Calu3 (cell line): ENCODE measurements around the gene CNTNAP2. TPM values are rescaled to one million over a fixed set of nuclear protein-coding genes. Genes with fewer than 3 reads are reported as not detected.

Experiments
- BruUV-seq: library from RNA; stranded (reverse); fragments of 400-500 nt; replicated peaks from 2 replicates; lab custom pipeline; 2021; lab: Mats Ljungman, UMichigan
- CTCF ChIA-PET: fragments of 300-600 bp; sonication (Branson Sonifier 250); formaldehyde crosslinking; loops from one replicate; lab custom pipeline; 2022; ENCODE audit warnings: antibody characterized with exemption; lab: Charles Lee
- DNase-seq: peaks from one replicate; pipeline ENCODE4 v3.0.0; 2022
- H3K27ac Mint-ChIP-seq: one replicate; pipeline ENCODE4 v1.8.0; 2022; ENCODE audit warnings: mixed read lengths; ENCODE audit not compliant: unreplicated experiment
- H3K27me3 Mint-ChIP-seq: one replicate; pipeline ENCODE4 v1.8.0; 2022; ENCODE audit warnings: mixed read lengths; ENCODE audit not compliant: unreplicated experiment
- H3K36me3 Mint-ChIP-seq: one replicate; pipeline ENCODE4 v1.8.0; 2022; ENCODE audit warnings: mild to moderate bottlenecking, moderate library complexity, mixed read lengths; ENCODE audit not compliant: insufficient read depth, unreplicated experiment
- H3K4me1 Mint-ChIP-seq: one replicate; pipeline ENCODE4 v1.8.0; 2022; ENCODE audit warnings: mild to moderate bottlenecking, low read depth, mixed read lengths; ENCODE audit not compliant: unreplicated experiment
- H3K4me3 Mint-ChIP-seq: one replicate; pipeline ENCODE4 v1.8.0; 2022; ENCODE audit warnings: mild to moderate bottlenecking, low read depth, moderate library complexity, mixed read lengths; ENCODE audit not compliant: unreplicated experiment
- H3K9me3 Mint-ChIP-seq: one replicate; pipeline ENCODE4 v1.8.0; 2022; ENCODE audit warnings: low read depth, mixed read lengths; ENCODE audit not compliant: unreplicated experiment
- intact Hi-C: fragments of 100-400 bp; cut with micrococcal nuclease; formaldehyde crosslinking; loops from one replicate; pipeline ENCODE4 v1.10.0; 2022; ENCODE audit not compliant: unreplicated experiment
- total RNA-seq: library from RNA; stranded (reverse); gene quantifications from 2 replicates; pipeline ENCODE4 v1.2.3, GENCODE V29; 2022
- TF ChIP-seq, protein P1 (sequence below): fragments of 200-600 bp; IDR thresholded peaks from one replicate; pipeline ENCODE4 v1.8.0; 2022; ENCODE audit warnings: antibody characterized with exemption; ENCODE audit not compliant: unreplicated experiment

The CNTNAP2 gene
- total RNA-seq, 1 experiment from 2014 or later: 1.1 TPM

DNA sequence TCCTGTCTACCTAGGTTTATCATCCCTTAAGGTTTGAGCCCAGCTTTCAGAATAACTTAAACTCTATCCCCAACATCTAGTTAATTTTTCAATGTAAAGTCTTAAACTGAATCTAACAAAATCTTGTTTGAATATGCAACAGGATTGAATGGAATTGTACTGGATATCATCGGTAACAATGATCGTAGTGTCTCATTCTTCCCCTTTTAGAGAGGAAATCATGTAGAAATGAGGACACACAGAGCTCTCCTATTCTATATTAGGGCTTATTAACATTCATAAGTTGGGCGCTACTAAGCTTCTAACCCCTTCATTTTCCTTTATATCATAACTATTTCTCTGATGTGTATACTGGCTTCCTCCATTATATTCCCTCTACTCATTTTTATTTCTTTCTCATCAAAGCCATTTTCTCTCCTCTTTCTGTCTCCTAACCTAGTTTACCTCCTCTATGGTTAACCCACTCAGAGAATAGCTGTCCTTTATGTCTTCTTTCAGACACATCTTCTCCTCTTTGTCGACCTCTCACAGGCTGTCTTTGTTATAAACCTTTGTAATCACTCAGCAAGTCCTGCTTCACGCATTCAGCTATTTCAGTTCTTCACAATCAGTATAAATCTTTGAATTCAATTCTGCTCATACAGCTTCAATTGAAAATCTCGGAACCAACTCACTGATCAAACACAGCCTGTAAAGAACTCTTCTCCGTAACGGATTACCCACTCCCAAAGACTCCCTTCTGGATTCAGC lies 1455.0 kb downstream of the CNTNAP2 start:
- no peaks in the 10 kb centered on the region for H3K27me3 Mint-ChIP-seq
- no peaks in the 10 kb centered on the region for H3K36me3 Mint-ChIP-seq
- CTCF ChIA-PET: no interaction called here
- TF ChIP-seq, protein P1, sequence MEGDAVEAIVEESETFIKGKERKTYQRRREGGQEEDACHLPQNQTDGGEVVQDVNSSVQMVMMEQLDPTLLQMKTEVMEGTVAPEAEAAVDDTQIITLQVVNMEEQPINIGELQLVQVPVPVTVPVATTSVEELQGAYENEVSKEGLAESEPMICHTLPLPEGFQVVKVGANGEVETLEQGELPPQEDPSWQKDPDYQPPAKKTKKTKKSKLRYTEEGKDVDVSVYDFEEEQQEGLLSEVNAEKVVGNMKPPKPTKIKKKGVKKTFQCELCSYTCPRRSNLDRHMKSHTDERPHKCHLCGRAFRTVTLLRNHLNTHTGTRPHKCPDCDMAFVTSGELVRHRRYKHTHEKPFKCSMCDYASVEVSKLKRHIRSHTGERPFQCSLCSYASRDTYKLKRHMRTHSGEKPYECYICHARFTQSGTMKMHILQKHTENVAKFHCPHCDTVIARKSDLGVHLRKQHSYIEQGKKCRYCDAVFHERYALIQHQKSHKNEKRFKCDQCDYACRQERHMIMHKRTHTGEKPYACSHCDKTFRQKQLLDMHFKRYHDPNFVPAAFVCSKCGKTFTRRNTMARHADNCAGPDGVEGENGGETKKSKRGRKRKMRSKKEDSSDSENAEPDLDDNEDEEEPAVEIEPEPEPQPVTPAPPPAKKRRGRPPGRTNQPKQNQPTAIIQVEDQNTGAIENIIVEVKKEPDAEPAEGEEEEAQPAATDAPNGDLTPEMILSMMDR: no peak
- H3K9me3 Mint-ChIP-seq: peaks cover 22% of the 10 kb centered on the region
- no peaks in the 10 kb centered on the region for H3K4me1 Mint-ChIP-seq
- H3K27ac Mint-ChIP-seq: no peak overlapping the region
- no peak for DNase-seq
- BruUV-seq: no TSS peak
- no peak overlapping the region for H3K4me3 Mint-ChIP-seq
- intact Hi-C loops: no loop called here

DNA sequence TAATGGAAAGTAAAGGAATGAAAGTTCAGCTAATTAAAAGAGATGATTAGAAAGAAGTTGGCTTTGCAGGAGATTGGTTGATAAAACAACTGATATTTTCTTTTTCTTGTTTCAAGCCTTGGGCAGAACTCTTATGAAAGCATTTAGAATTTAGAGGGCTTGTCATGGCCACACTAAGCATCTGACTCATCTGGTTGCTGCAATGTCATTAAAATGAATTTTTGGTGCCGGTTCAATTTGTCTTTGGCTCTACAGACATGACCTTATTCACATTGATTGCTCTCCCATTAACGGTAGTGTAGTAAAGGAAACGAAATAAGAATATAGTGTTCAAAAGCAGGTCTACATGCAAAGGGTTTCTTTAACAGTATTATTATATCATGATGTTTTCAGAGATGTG lies 1461.6 kb downstream of the CNTNAP2 start:
- CTCF ChIA-PET: no interaction called here
- Mint-ChIP-seq H3K4me1 (no peaks in the 10 kb centered on the region), H3K9me3 (peaks cover 8% of the 10 kb centered on the region), H3K27me3 (no peaks in the 10 kb centered on the region), H3K4me3 (no peak overlapping the region), H3K36me3 (no peaks in the 10 kb centered on the region), H3K27ac (no peak overlapping the region)
- DNase-seq: no peak
- TF ChIP-seq, protein P1: no peak
- no TSS peak for BruUV-seq
- intact Hi-C loops: no loop called here

DNA sequence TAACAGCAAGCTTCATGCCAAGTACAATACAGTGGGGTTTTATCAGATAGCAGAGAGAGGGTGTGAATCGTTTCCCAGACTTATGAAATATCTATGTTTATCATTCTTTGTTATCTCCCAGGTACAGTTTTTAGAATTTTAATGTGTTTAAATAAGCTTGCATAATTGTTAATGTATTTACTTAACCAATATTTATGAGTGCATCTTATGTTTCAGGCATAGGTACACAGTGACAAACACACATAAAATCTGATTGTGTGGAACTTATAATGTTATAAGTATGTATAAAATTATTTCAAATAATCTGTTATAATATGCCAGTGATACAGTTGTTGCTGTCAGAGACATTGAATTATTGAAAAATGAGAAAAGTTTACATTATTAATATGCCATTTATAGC lies 1462.5 kb downstream of the CNTNAP2 start:
- peaks cover 11% of the 10 kb centered on the region for H3K9me3 Mint-ChIP-seq
- H3K27me3 Mint-ChIP-seq: no peaks in the 10 kb centered on the region
- H3K36me3 Mint-ChIP-seq: no peaks in the 10 kb centered on the region
- H3K4me1 Mint-ChIP-seq: no peaks in the 10 kb centered on the region
- DNase-seq: no peak
- H3K27ac Mint-ChIP-seq: no peak overlapping the region
- H3K4me3 Mint-ChIP-seq: no peak overlapping the region
- TF ChIP-seq, protein P1: no peak
- intact Hi-C loops: no loop called here
- CTCF ChIA-PET: interaction anchor here (0.6 kb wide), 1 partner anchor 839 kb away, joined by 3 read pairs; no protein-coding TSS in a partner anchor
- no TSS peak for BruUV-seq

DNA sequence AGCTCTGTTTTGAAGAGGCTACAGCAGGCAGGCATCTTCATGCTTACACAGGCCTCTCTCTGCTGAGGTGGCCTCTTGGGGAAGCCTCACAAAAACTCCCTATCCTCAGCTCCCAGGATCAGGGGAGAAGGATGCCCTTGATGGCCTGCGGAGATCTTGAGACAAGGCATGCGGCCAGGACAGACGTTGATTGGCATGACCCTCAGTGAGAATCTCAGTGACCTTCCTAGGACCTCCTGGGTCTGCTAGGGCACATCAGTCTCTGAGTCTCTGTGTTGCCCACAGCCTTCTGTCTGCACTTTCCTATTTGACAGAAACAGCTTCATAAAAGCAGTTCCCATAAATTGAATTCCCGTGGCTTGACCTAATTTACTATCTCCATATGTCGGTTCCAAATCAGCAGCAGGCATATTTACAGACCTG lies 1468.2 kb downstream of the CNTNAP2 start:
- intact Hi-C loops: no loop called here
- TF ChIP-seq, protein P1: no peak
- Mint-ChIP-seq H3K9me3 (peaks cover 10% of the 10 kb centered on the region), H3K27me3 (no peaks in the 10 kb centered on the region), H3K4me1 (no peaks in the 10 kb centered on the region), H3K36me3 (no peaks in the 10 kb centered on the region), H3K4me3 (no peak overlapping the region), H3K27ac (no peak overlapping the region)
- BruUV-seq: no TSS peak
- DNase-seq: no peak
- CTCF ChIA-PET: no interaction called here
